Activated CD8-positive, alpha-beta memory T cell treated with anti-CD3 and anti-CD28 coated beads, Interleukin-2, amount 50 U/mL, for 24 hours (primary cell): Measurements from ENCODE around the gene FGD6.
A peak's percentile ranks its signal among the peaks of the same experiment; 100 is the strongest.

ENCODE experiments used
- DNase-seq: peaks from one replicate; pipeline ENCODE4 v3.0.0-alpha.2; 2020; ENCODE audit errors: extremely low read depth

FGD6 gene

GRCh38 chr12:95083938-95084337 lies 133.3 kb downstream of the FGD6 start:
- no peak for DNase-seq

GRCh38 chr12:95083471-95083870 lies 133.8 kb downstream of the FGD6 start:
- DNase-seq = no peak

- no peak for DNase-seq
Observed at GRCh38 chr12:95077341-95077740, 139.9 kb downstream of the FGD6 start.

GRCh38 chr12:95074766-95075165 lies 142.5 kb downstream of the FGD6 start:
- DNase-seq = no peak

- DNase-seq = no peak
Observed at GRCh38 chr12:95073698-95074520, 143.4 kb downstream of the FGD6 start.

GRCh38 chr12:95072900-95073697 lies 144.2 kb downstream of the FGD6 start, which contains the start of gene NR2C1:
Gene NR2C1 (minus strand): TSS chr12:95073618. CDS start chr12:95067384, 6,234 bp downstream.
- peak; percentile 83 for DNase-seq

GRCh38 chr12:95070378-95070777 lies 146.9 kb downstream of the FGD6 start:
- no peak for DNase-seq

- no peak for DNase-seq
Observed at GRCh38 chr12:95066091-95066855, 151.0 kb downstream of the FGD6 start.

GRCh38 chr12:95060951-95061350 lies 156.3 kb downstream of the FGD6 start:
- no peak for DNase-seq

- no peak for DNase-seq
Observed at GRCh38 chr12:95059984-95060383, 157.3 kb downstream of the FGD6 start.

GRCh38 chr12:95057424-95057823 lies 159.8 kb downstream of the FGD6 start:
- no peak for DNase-seq

- DNase-seq = no peak
Observed at GRCh38 chr12:95055057-95055456, 162.2 kb downstream of the FGD6 start.

GRCh38 chr12:95054206-95054605 lies 163.1 kb downstream of the FGD6 start:
- no peak for DNase-seq

GRCh38 chr12:95051241-95051640 lies 166.0 kb downstream of the FGD6 start:
- no peak for DNase-seq

- DNase-seq = no peak
Observed at GRCh38 chr12:95037906-95038305, 179.4 kb downstream of the FGD6 start.

- DNase-seq = no peak
Observed at GRCh38 chr12:95034750-95035149, 182.5 kb downstream of the FGD6 start.
